GM21825 (cell line): ENCODE data around the gene CEP97.
"Not testable (repeated sequence)": the region's sequence is repeated elsewhere in the genome, so short reads cannot be mapped to it uniquely, and the experiment has no call there.

Experiments
- ATAC-seq: cut with Tn5 transposase; IDR thresholded peaks from one replicate; pipeline ENCODE4 v1.9.1; 2021; ENCODE audit warnings: mild to moderate bottlenecking, moderate library complexity; ENCODE audit not compliant: unreplicated experiment

The CEP97 gene, protein sequence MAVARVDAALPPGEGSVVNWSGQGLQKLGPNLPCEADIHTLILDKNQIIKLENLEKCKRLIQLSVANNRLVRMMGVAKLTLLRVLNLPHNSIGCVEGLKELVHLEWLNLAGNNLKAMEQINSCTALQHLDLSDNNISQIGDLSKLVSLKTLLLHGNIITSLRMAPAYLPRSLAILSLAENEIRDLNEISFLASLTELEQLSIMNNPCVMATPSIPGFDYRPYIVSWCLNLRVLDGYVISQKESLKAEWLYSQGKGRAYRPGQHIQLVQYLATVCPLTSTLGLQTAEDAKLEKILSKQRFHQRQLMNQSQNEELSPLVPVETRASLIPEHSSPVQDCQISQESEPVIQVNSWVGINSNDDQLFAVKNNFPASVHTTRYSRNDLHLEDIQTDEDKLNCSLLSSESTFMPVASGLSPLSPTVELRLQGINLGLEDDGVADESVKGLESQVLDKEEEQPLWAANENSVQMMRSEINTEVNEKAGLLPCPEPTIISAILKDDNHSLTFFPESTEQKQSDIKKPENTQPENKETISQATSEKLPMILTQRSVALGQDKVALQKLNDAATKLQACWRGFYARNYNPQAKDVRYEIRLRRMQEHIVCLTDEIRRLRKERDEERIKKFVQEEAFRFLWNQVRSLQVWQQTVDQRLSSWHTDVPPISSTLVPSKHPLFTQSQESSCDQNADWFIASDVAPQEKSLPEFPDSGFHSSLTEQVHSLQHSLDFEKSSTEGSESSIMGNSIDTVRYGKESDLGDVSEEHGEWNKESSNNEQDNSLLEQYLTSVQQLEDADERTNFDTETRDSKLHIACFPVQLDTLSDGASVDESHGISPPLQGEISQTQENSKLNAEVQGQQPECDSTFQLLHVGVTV

DNA sequence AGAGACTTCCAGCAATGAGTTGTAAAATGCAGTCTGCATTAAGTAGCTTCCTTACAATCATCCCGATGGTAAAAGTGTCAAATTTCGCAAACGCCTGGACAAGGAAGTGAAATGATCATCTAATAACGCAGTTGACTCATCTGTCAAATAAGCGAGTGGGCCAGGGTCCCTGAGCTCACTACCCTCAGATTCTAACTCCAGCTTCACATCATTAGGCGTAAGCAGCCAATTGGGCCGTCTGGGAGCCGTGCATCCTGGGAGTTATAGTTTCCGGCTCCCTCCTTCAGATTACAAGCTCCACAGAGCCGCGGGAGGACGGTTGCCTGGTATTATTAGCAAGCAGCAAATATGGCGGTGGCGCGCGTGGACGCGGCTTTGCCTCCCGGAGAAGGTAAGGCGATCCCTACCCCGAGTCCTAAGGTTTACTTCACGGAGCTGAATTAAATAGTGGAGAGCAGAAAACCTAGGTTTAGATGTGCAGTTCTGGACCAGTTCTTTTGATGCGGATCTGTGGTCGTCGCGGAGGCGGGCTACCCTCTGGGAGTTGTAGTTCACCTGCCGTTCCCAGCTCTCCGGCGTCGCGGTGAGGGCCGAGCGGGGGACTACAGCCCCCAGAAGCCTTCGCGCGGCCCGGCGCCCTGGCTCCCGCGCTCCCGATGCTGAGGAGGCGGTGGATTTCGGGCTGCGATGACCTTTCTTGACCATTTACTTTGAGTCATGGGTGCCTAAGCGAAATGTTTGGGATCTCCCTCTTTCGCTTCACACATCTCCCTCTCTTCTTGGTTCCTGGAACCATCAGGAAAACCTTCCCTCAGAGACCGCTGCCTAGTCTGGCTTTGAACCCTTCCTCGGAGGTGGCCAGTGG is at the start of gene CEP97:
TSS of gene CEP97 (plus strand) at position 286 of the 865 bp plus-strand sequence. CDS start at position 349, 63 bp downstream.
- peak; percentile 92 for ATAC-seq

DNA sequence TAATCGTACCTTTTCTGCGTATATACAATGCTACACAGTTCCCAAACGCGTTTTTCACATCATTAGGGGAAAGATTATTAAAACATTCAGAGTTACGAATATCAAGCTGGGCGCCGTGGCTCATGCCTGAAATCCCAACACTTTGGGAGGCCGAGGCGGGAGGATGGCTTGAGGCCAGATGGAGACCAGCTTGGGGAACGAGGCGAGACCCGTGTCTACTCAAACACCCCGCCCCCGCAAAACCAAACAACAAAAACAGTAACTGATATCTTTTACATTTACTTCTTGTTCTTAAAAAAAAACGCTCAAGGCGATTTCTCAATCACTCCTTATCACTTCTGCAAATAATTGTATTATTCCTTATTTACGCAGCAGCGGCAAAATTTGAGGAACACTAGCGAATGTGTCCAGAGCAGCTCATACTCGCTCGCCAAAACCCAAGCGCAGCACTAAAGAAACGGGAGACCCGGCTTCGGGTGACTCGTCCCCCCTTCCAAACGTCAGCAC is 48.7 kb upstream of the CEP97 start:
- no peak for ATAC-seq

DNA sequence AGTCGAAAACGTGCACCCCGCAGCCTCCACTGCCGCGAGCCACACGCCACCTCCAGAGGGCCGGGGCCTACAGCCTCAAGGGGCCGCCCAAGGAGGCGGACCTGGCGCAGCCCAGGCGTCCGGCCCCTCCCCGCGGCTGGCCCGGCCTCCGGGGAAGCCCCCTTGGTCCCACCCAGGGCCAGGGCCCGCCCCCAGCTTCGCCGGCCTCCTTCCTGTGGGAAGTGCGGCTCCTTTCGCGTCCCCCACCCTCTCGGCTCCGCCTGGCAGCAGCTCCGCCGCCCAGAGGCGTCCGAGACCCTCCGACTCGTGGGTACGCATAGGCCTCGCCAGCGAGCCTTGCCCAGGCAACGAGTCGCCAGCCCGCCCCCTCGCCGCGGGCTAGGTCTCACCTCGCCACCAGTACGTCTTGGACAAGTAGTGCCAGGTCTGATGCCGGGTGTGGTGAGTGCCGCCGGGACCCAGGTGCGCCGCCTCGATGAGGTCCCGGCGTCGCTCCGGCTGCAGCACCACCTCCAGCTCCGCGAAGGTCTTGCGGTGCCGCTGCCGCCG is 48.1 kb upstream of the CEP97 start:
- ATAC-seq, result peak; percentile 86

DNA sequence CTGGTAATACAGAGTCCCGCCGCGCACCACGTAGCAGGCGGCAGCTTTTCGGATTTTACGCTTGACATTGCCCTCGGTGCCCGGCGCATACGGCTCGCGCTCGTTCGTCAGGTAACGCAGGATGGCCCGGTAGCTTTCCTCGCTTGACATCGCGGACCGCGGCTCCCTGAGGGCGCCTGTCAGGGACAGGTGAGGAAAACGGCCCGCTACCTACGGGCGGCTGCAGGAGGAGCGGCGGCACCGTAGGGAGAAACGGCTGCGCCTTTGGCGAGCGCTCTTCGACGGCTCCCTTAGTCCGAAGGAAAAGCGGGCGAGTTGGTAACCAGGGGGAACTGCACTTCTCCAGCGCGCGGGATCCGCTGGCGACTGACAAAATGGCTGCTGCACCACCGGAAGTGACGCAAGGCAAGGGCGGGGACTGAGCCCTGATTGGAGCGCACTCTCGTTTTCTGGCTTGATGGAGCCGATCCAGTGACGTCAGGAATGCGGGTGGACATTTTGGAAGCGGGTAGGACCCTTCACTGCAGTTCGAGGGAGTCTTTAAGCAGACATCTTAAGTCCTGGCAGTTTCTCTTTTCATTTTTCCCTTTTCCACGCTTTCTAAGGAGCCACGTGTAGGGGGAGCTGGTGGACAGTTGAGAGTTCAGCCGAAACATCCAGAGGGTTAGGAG is 47.5 kb upstream of the CEP97 start, which contains the start of gene ZBTB11:
TSS of gene ZBTB11 (minus strand) at position 368 of the 671 bp plus-strand sequence. CDS start at position 150, 218 bp downstream.
- peak; percentile 73 for ATAC-seq

DNA sequence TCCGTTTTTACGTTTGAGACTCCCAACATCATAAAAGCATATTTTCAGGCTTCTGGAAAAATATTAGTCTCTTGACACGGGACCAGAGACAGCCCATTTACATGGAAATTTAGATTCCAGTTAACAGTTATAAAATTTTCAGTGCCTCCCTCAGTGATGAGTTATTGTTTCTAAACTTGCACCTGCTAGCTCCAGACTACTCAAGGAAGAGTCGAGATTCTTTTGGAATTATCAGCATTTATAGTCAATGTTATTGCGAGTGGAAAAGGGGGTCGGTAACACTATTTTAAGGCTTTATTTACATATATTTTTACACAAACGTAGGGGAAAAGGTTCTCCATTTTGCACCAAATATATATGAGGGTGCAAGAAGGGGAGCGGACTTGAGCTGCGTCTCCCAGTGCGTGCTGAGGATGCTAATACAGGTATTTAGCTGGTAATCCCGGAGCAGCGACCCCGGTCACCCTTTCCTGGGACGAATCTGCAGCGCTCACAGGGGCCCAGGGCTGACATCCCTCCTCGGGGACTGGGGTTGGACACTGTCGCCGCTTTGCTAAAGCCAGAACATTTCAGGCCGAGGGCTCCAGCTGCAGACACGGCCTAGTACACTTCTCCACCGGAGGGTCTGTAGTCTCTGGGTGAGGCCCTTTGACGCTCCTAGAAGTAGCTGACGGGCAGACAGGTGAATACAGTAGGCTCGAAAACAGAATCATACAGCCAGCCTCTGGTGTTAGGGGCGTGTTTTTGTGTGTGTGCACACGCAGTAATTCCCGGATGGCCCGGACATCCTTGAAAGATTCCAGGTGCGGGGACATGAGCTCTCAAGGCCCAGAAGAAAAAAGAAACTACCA is 46.8 kb upstream of the CEP97 start:
- ATAC-seq, result no peak

DNA sequence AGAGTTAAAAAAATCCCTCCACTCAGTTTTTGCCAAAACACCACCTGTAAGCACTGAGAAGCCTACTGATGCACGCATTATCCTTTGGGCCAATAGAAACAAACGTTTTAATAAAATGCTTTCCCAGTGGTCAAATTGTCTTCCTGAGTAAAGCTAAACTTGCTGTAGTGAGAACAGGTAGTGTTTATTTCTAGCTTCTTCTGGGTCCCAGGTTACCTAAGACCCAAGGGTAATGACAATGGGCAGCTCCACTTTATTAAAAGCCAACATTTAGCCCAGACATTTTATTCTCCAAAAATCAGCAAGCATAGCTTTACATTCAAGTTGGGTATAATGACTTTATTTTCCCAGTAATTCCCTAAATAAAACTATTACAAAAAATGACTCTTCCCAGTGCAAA is 45.6 kb upstream of the CEP97 start:
- ATAC-seq, result not testable (repeated sequence)

DNA sequence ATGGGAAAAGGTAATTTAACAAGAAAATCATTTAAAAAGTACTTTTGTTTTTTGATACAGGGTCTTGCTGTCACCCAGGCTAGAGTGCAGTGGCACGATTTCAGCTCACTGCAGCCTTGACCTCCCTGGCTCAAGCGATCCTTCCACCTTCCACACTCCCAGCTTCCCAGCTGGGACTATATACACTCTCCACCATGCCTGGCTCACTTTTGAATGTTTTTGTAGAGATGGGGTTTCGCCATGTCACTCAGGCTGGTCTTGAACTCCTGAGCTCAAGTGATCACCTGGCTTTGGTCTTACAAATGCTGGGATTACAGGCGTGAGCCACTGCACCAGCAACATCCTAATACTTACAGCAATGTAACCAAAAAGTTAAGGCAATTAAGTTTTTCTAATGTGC is 43.9 kb upstream of the CEP97 start:
- ATAC-seq, result no peak

DNA sequence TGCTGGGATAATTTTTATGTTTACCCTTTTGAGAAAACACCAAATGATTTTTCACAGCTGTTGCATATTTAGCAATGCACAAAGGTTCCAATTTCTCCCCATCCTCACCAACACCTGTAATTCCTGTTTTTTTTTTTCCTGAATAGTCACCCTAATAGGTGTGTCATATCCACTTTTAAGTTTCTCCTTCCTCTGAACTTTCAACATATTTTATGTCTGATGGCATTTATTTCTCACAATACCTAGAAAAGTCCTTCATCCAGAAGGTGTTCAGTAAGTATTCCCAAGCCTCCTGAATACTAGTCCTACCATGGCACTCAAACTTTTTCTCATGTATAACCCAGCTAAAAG is 39.4 kb upstream of the CEP97 start:
- no peak for ATAC-seq

DNA sequence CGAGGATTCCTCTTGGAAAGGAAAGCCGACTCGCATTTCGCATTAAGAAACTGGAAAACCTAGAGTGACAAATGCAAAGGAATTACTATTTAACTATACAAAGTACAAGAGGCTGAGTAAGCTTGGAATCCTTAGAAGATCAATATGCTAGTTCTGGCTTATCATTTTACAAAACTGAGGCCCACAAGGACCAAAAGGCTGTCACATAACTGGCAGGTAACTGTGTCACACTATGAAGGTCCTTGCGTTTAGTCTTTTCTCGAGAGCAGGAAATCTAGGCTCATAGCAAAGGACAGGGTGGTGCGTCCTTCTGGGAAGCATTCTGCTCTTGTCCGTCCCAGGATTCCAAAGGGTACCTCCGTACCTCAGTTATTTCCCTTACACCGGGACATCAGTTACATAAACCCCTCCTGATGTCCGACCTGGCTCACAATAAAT is 38.5 kb upstream of the CEP97 start:
- no peak for ATAC-seq

DNA sequence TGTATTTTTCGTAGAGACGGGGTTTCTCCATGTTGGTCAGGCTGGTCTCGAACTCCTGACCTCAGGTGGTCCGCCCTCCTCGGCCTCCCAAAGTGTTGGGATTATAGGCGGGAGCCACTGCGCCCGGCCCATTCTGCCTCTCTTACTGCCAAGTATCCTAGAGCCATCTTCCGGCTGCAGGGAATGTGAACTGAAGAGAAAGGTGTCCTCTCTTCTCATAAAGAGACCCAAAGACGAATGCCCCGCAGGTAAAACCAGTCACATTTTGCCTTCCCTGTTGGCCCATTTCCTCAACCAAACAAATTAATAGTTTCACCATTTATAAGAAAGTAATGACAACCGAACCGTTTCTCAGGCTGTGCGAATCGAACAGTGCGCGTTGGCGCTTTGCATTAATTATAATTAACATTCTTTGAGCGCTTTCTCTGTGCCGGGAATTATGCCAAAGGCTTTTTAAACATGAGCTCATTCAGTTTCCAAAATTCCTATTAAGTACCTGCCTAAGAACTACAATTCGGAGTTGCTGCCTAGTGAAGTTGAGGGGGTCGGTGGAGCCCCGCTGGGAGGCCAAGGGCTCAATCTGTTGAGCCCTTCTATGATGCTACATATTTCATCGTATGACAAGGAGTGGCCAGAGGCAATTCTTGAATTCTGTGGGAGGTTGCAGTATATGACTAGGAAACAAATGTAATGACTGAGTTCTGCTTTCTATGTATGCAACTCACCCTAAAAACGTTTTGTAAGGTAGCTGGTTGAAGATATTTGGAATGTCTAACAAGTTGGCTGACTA is 37.1 kb upstream of the CEP97 start:
- no peak for ATAC-seq

DNA sequence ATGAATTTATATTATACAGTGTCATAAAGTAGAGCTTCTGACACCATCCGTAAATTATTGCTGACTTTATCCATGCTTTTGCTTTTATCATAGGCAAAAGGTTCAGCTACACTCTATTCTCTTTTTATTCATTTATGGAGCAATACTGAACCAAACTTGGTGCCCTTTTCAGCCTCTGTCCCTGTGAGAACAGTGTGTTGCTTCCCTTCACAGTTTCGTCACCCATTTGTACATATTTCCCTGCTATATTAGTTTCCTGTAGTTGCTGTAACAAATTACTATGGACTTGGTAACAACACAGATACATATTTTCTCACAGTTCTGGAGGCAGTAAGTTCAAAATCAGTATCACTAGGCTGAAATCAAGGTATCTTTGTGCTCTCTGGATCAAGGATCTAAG is 35.1 kb upstream of the CEP97 start:
- no peak for ATAC-seq

DNA sequence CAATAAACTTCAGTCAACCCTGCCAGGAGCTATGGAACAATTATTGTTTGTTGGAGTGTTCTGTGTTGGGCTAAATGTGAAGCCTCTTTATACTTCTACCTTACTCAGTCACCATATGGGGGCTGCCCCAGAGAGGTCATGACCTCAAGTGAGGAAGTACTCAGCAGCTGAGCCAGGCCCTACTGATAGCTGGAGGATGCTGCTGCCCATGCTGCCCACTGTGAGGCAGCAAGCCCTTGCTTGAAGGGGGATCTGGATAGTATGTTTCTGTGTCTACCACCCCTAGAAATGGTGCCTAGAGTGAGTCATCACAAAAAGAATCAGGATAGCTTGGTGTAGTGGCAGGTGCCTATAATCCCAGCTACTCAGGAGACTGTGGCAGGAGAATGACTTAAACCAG is 33.4 kb upstream of the CEP97 start:
- peak; percentile 47 for ATAC-seq

DNA sequence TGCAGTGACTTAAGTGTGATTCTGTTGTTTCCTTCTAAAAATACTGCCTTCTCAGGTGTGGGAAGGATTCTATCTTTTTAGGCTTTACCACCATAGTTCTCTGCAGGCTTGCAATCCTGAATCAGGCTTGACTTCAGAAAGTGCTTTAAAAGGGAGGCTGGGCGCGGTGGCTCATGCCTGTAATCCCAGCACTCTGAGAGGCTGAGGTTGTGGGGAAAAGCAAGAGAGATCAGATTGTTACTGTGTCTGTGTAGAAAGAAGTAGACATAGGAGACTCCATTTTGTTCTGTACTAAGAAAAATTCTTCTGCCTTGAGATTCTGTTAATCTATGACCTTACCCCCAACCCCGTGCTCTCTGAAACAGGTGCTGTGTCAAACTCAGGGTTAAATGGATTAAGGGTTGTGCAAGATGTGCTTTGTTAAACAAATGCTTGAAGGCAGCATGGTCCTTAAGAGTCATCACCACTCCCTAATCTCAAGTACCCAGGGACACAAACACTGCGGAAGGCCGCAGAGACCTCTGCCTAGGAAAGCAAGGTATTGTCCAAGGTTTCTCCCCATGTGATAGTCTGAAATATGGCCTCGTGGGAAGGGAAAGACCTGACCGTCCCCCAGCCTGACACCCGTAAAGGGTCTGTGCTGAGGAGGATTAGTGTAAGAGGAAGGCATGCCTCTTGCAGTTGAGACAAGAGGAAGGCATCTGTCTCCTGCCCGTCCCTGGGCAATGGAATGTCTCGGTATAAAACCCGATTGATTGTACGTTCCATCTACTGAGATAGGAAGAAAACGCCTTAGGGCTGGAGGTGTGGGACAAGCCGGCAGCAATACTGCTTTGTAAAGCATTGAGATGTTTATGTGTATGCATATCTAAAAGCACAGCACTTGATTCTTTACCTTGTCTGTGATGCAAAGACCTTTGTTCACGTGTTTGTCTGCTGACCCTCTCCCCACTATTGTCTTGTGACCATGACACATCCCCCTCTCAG is 32.4 kb upstream of the CEP97 start:
- not testable (repeated sequence) for ATAC-seq

DNA sequence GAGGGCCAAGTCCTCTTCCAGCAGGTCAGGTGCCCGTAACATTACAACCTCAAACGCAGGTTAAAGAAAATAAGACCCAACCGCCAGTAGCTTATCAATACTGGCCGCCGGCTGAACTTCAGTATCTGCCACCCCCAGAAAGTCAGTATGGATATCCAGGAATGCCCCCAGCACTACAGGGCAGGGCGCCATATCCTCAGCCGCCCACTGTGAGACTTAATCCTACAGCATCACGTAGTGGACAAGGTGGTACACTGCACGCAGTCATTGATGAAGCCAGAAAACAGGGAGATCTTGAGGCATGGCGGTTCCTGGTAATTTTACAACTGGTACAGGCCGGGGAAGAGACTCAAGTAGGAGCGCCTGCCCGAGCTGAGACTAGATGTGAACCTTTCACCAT is 30.9 kb upstream of the CEP97 start:
- peak; percentile 71 for ATAC-seq

DNA sequence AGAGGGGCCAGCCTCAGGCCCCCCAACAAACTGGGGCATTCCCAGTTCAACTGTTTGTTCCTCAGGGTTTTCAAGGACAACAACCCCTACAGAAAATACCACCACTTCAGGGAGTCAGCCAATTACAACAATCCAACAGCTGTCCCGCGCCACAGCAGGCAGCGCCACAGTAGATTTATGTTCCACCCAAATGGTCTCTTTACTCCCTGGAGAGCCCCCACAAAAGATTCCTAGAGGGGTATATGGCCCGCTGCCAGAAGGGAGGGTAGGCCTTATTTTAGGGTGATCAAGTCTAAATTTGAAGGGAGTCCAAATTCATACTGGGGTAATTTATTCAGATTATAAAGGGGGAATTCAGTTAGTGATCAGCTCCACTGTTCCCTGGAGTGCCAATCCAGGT is 29.6 kb upstream of the CEP97 start:
- ATAC-seq, result not testable (repeated sequence)

DNA sequence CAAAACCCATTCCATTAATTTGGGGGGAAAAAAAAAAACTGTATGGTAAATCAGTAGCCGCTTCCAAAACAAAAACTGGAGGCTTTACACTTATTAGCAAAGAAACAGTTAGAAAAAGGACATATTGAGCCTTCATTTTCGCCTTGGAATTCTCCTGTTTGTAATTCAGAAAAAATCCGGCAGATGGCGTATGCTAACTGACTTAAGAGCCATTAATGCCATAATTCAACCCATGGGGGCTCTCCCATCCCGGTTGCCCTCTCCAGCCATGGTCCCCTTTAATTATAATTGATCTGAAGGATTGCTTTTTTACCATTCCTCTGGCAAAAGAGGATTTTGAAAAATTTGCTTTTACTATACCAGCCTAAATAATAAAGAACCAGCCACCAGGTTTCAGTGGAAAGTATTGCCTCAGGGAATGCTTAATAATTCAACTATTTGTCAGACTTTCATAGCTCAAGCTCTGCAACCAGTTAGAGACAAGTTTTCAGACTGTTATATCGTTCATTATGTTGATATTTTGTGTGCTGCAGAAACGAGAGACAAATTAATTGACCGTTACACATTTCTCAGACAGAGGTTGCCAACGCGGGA is 28.5 kb upstream of the CEP97 start:
- no peak for ATAC-seq
